ENCODE measurements around the gene TMOD1.

DNA sequence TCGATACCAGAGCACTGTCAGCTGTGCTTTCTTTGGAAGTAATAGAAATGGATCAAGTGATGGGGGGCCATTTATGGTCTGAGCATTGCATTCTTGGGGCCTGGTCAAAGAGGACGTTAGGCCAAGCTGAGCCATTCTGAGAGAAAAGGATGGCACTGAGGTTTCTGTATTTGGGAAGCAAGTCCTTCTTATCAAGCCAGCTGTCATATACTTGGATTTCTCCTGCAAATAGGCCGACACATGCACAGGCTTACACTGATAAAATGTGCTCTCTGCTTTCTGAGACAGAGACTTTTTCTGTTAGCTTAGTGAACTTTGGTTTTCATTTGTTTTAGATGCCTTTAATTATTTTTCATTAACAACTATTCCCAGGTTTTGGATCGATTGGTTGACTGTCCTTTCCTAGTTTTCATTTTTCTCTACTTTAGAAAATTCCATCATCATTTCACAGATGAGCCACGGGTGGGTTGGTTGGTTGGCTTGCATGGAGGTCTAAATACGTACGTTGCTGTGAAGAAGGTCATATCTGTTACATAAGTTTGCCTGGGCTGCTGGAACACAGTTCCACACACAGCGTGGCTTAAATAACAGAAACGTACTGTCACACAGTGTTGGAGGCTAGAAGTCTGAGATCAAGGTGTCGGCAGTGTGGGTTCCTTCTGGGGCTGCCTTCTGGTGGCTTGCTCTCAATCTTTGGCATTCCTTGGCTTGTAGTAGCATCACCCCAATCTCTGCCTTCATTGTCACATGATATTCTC is 20.3 kb downstream of the TMOD1 start:
- no peak for TF ChIP-seq NR2F1 (conservative IDR thresholded peaks at IDR 0.05)
- TF ChIP-seq MXI1 (IDR thresholded peaks at IDR 0.05; ENCODE audit: low read depth, low read length), result no peak
- TF ChIP-seq POLR2AphosphoS5 (IDR thresholded peaks at IDR 0.05; ENCODE audit: low read length), result no peak
- TF ChIP-seq, protein P1, sequence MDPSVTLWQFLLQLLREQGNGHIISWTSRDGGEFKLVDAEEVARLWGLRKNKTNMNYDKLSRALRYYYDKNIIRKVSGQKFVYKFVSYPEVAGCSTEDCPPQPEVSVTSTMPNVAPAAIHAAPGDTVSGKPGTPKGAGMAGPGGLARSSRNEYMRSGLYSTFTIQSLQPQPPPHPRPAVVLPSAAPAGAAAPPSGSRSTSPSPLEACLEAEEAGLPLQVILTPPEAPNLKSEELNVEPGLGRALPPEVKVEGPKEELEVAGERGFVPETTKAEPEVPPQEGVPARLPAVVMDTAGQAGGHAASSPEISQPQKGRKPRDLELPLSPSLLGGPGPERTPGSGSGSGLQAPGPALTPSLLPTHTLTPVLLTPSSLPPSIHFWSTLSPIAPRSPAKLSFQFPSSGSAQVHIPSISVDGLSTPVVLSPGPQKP (IDR thresholded peaks at IDR 0.05; ENCODE audit: low read depth, low read length), result no peak
- TF ChIP-seq, protein P2, sequence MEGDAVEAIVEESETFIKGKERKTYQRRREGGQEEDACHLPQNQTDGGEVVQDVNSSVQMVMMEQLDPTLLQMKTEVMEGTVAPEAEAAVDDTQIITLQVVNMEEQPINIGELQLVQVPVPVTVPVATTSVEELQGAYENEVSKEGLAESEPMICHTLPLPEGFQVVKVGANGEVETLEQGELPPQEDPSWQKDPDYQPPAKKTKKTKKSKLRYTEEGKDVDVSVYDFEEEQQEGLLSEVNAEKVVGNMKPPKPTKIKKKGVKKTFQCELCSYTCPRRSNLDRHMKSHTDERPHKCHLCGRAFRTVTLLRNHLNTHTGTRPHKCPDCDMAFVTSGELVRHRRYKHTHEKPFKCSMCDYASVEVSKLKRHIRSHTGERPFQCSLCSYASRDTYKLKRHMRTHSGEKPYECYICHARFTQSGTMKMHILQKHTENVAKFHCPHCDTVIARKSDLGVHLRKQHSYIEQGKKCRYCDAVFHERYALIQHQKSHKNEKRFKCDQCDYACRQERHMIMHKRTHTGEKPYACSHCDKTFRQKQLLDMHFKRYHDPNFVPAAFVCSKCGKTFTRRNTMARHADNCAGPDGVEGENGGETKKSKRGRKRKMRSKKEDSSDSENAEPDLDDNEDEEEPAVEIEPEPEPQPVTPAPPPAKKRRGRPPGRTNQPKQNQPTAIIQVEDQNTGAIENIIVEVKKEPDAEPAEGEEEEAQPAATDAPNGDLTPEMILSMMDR (IDR thresholded peaks at IDR 0.05 in 2 of 3, conservative IDR thresholded peaks at IDR 0.05 in 1 of 3; ENCODE audit: control insufficient read depth in 2 of 3, extremely low read depth in 1 of 3, insufficient read depth in 1 of 3, low read depth in 3 of 3, low read length in 3 of 3), result no peak
- TF ChIP-seq, protein P3, sequence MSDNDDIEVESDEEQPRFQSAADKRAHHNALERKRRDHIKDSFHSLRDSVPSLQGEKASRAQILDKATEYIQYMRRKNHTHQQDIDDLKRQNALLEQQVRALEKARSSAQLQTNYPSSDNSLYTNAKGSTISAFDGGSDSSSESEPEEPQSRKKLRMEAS (IDR thresholded peaks at IDR 0.05; ENCODE audit: low read depth, low read length), result no peak
- no peak for TF ChIP-seq EP300 (IDR thresholded peaks at IDR 0.05; ENCODE audit: borderline replicate concordance in 1 of 2, control insufficient read depth in 1 of 2, low read depth in 2 of 2, low read length in 2 of 2)
- TF ChIP-seq POLR2A (IDR thresholded peaks at IDR 0.05; ENCODE audit: low read depth, low read length), result no peak
